ENCODE results near the gene TOP1. TPM values are rescaled to one million over a fixed set of nuclear protein-coding genes. Genes with fewer than 3 reads are reported as not detected.

Gene TOP1
- total RNA-seq: 52.0 TPM
- long read RNA-seq, transcript TOP1-201 (21 exons, 3,738 nt): major isoform, 9 of 34 reads
- long read RNA-seq, partial matches to known transcripts: 12 of 34 reads
- long read RNA-seq, other reads (novel, unspliced or antisense): 13 of 34 reads

GRCh38 chr20:41028359-41029149 is at the start of gene TOP1:
TOP1 (plus strand) TSS chr20:41028822; CDS start chr20:41029068, 246 bp downstream.
- ATAC-seq: peak; percentile 97 to 99
- TF ChIP-seq CTCF (IDR thresholded peaks at IDR 0.05): no peak
- intact Hi-C loops (cut with DNase I): no loop called here
- Histone ChIP-seq H3K36me3 (no peaks in the 10 kb centered on the region), H3K27ac (peak within 1 kb of the TSS; percentile 100), H3K27me3 (ENCODE audit: low read depth) (no peaks in the 10 kb centered on the region), H3K9me3 (no peaks in the 10 kb centered on the region), H3K4me1 (peaks cover 45% of the 10 kb centered on the region), H3K4me3 (peak within 1 kb of the TSS; percentile 96)
- peak; percentile 100 for DNase-seq

- intact Hi-C loops (cut with DNase I): no loop called here
- no peak for TF ChIP-seq CTCF (IDR thresholded peaks at IDR 0.05)
- Histone ChIP-seq H3K4me1 (no peaks in the 10 kb centered on the region), H3K27ac (no peak overlapping the region), H3K27me3 (ENCODE audit: low read depth) (no peaks in the 10 kb centered on the region), H3K4me3 (no peak overlapping the region), H3K9me3 (peaks cover 13% of the 10 kb centered on the region), H3K36me3 (no peaks in the 10 kb centered on the region)
- ATAC-seq (no peak), DNase-seq (no peak)
These were observed 49.4 kb upstream of the TOP1 start for GRCh38 chr20:40979247-40979646.

DNA sequence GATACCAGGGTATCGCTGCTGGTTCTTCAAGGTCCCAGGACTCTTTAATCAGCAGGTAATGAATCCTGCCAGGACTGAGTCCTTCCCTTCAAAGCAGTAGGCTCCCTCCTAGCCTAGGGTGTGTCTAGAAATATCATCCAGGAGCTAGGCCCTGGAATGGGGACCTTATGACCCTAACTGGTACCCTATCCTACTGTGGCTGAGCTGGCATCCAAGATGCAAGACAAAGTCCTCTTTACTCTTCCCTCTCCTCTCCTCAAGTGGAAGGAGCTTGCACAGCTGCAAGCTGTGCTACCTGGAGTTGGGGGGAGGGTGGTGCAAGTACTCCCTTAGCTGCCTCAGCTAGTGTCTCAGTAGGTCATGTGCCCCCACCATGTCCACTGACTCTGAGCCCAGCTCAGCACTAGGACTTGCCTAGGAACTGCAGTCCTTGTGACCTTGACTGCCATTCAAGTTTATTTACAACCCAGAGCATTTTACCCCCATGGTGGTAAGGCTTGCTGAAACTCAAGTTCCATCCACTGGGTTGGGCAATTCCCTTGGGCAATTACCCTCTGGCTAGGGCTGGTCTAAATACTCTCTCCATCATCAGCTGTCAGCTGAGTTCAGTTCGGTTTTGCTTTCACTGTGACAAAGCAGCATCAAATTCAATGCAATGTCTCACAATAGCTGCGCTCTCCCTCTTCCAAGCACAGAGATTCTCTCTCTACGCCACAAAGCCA is 48.4 kb upstream of the TOP1 start:
- intact Hi-C loops (cut with DNase I): no loop called here
- DNase-seq: no peak

DNA sequence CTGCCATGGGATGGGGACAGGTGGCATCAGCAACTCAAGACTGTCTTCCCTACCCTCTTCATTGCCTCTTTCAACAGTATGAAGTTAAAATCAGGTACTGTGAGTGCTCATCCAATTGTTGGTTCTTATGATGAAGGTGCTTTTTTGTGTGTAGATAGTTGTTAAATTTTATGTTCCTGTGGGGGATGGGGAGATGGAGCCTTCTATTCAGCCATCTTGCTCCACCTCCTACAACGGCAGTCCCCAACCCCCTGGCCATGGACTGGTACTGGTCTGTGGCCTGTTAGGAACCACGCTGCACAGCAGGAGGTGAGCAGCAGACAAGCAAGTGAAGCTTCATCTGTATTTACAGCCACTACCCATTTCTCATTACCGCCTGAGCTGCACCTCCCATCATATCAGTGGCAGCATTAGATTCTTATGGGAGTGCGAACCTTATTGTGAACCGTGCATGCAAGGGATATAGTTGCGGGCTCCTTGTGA is 47.8 kb upstream of the TOP1 start:
- DNase-seq (no peak), ATAC-seq (no peak)
- TF ChIP-seq CTCF (IDR thresholded peaks at IDR 0.05): no peak

More for the DNA sequence above, 48.4 kb upstream of the TOP1 start:
- no peak for ATAC-seq
- Histone ChIP-seq H3K27ac (no peak overlapping the region), H3K4me3 (no peak overlapping the region), H3K4me1 (no peaks in the 10 kb centered on the region), H3K9me3 (peaks cover 13% of the 10 kb centered on the region), H3K27me3 (ENCODE audit: low read depth) (no peaks in the 10 kb centered on the region), H3K36me3 (no peaks in the 10 kb centered on the region)
- no peak for TF ChIP-seq CTCF (IDR thresholded peaks at IDR 0.05)

DNA sequence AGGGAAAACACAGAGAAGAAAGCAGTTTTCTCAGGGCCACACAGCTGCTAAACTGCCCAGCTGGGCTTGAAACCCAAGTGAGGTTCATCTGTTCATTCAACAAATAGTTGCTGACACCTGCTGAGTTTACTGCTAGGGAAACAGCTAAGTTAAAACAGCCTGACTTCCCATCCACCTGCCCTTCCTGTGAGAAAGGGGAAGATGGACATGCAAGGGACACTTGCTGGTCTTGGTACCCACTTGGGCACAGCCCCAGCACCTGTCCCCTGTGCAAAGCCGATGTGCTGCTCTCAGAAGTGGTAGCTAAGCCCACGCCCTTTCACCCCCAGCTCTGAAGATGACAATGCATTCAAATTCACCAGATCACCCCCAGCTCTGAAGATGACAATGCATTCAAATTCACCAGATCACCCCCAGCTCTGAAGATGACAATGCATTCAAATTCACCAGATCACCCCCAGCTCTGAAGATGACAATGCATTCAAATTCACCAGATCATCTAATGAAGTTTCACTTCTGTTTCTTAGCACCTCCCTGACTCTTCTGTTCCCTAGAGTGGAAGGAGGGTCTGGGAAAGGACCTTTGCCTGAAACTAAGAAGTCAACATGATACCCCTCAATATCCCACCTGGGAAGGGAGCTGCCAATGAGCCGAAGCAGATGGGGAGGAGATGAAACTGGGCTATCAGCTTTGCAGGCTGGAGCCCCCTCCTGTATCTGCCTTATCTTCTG is 46.0 kb upstream of the TOP1 start:
- H3K27me3 ChIP-seq (ENCODE audit: low read depth): no peaks in the 10 kb centered on the region
- intact Hi-C loops (cut with DNase I): no loop called here
- TF ChIP-seq CTCF (IDR thresholded peaks at IDR 0.05): no peak
- no peak for ATAC-seq
- peaks cover 6% of the 10 kb centered on the region for H3K9me3 ChIP-seq
- H3K4me3 ChIP-seq: no peak overlapping the region
- H3K36me3 ChIP-seq: no peaks in the 10 kb centered on the region
- no peak for DNase-seq
- H3K27ac ChIP-seq: no peak overlapping the region
- H3K4me1 ChIP-seq: no peaks in the 10 kb centered on the region

More for the DNA sequence above, 47.8 kb upstream of the TOP1 start:
- Histone ChIP-seq H3K9me3 (peaks cover 13% of the 10 kb centered on the region), H3K27me3 (ENCODE audit: low read depth) (no peaks in the 10 kb centered on the region), H3K4me3 (no peak overlapping the region), H3K27ac (no peak overlapping the region), H3K36me3 (no peaks in the 10 kb centered on the region), H3K4me1 (no peaks in the 10 kb centered on the region)
- intact Hi-C loops (cut with DNase I): no loop called here
